GM19328 (cell line): ENCODE results near the gene XCL1.
"Not testable (repeated sequence)": the region's sequence is repeated elsewhere in the genome, so short reads cannot be mapped to it uniquely, and the experiment has no call there.

Source experiments
- ATAC-seq: cut with Tn5 transposase; IDR thresholded peaks from one replicate; pipeline ENCODE4 v1.9.1; 2021; ENCODE audit warnings: mild to moderate bottlenecking, moderate library complexity; ENCODE audit not compliant: unreplicated experiment

The XCL1 gene, protein sequence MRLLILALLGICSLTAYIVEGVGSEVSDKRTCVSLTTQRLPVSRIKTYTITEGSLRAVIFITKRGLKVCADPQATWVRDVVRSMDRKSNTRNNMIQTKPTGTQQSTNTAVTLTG

GRCh38 chr1:168576245-168576688 lies at the start of gene XCL1:
TSS of gene XCL1 (plus strand) at chr1:168576605. CDS start at chr1:168576638, 33 bp downstream.
- ATAC-seq, result not testable (repeated sequence)

DNA sequence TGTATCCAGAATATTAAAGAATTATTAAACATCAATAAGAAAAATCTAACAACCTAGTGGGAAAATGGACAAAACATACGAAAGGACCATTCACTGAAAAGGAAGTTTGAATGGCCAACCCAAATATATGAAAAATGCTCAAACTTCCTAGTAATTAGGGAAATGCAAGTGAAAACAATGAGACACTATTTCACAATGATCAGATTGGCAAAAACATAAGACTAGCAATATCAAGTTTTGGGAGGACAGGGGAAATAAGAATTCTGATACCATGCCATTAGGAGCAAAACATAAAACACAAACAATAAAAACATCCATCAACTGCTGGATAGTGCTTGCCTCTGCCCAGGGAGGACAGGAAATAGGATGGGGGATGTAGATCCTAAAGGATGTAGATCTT lies 46.9 kb upstream of the XCL1 start:
- ATAC-seq, result no peak

DNA sequence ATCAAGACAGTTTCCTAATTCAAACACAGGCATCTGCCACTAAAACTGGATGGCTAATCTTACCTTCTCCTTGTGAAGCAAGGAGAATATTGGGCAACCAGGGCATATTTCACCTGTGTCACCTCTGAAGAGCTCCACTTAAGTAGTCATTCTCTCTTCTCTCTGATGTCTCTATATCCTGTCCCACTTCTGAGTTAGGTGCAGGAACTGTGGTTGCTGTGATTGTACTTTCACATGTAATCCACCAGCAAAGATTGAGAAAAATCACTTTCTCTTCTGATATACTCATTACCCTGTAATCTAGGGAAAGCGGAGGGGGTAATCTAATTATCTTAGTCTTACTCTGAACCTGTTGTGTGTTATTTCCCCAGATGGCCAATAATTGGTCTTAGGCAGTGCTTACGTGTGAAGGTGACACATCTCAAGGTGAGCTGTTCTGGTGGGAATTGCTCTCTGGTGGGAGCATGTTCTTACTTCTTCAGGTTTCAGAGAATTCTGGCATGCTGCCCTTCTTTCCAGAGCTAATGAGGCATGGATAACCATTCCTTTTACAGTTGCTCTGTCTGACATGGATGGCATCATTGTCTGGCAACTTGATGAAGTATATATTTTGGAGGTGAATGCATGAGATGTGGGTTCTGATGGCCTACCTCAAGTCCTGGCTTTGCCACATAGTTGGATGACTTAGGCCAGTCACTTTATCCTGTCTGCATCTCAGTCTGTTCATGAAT lies 44.6 kb upstream of the XCL1 start:
- ATAC-seq, result no peak

DNA sequence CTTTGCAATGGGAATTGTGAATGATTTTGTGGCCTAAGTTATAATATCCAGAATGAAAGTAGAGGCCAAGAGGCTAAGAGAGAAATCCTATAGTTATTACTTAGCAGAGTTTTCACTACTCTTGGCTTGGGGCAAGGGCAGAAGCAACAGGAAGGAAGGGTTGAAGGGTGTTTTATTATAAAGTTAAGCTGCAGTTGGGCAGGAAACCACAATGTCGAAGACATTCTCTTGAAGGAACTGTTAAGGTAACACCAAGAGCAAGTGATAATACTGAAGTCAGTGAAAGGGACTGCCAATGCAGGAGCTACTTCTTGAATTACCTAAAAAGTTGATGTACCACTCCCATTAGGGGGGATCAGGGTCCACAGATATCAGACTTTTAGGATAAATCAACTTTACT lies 40.9 kb upstream of the XCL1 start:
- ATAC-seq, result no peak

- ATAC-seq, result not testable (repeated sequence)
These were observed 35.6 kb upstream of the XCL1 start for GRCh38 chr1:168540798-168541197.

- not testable (repeated sequence) for ATAC-seq
These were observed 33.4 kb upstream of the XCL1 start for GRCh38 chr1:168542978-168543377.

DNA sequence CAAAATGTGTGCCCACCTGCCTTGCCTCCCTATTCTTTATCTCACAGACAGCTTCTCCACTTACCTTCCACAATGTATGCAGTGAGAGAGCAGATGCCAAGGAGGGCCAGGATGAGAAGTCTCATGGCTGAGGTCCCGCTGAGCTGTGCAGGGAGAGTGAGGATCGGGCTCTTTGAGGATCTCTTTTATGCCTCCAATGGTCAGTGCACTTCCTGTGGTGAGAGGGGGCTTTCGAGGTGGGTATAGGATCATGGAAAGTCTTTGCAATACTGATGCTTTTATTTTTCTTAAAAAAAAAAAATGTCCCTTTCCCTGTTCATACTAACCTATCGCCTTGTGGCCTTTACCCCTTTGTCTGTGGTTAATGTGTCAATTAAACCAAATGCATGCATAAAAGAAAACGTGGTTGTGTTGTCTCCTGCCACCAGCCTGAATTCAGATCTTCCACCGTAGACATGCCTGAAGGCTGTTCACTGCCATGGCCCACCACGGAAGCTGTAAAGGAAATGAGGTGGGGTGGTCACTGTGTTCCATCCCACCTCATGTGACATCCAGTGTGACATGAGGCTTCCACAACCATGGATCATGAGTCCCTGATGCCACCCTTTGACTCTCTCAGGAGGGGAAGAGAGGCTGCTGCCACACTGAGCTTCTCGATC lies 32.4 kb upstream of the XCL1 start, which contains the start of gene XCL2:
TSS of gene XCL2 (minus strand) at position 158 of the 659 bp plus-strand sequence. CDS start at position 125, 33 bp downstream.
- not testable (repeated sequence) for ATAC-seq

DNA sequence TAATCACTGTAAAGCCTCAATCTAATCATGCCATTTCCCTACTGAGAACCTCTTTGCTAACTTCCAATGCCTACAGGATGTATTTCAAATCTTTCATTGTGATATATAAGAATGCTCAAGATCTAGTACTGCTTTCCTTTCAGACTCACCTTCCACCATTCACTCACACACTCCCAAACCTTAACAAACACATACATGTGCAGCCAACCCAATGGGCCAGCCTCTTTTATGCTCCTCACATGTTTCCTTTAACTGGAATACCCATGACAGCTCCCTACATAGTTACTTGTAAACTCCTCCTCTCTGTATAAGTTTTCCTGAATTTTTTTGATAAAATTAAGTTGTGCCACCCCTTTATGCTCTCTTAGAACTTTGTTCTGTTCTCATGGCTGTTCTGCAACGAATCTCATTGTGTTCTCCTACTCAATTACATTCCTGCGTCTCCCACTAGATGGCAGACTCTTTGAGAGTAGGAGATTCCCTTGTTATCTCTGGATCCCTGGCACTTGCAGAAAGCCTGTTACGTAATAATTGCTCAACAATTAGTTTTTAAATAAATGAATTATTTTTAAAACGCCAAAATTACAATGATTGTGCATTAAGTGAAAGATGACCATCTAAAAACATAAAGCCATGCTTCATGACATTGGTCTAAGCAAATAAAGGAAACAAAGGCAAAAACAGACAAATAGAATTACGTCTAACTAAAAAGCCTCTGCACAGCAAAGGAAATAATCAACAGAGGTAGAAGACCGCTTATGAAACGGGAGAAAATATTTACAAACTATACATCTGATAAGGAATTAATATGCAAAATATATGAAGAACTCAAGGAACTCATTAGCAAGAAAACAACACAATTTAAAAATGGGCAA lies 30.5 kb upstream of the XCL1 start:
- ATAC-seq, result not testable (repeated sequence)

- not testable (repeated sequence) for ATAC-seq
These were observed 29.9 kb upstream of the XCL1 start for GRCh38 chr1:168546553-168546895.

DNA sequence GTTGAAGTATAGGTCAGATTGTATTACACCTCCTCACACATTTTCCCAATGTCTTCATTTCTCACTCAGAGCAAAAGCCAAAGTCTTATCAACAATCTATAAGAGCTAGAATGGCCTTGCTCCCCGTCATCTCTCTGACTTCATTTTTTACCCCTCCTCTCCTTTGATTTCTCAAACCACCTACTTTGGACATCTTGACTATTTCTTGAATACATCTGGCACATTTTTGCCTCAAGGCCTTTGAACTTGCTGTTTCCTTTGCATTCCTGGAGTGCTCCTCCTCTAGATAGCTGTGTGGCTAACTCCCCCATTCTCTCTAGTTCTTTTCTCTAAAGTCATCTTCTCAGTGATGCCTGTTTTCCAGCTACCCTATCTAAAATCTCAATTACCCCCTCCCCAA lies 25.4 kb upstream of the XCL1 start:
- no peak for ATAC-seq

DNA sequence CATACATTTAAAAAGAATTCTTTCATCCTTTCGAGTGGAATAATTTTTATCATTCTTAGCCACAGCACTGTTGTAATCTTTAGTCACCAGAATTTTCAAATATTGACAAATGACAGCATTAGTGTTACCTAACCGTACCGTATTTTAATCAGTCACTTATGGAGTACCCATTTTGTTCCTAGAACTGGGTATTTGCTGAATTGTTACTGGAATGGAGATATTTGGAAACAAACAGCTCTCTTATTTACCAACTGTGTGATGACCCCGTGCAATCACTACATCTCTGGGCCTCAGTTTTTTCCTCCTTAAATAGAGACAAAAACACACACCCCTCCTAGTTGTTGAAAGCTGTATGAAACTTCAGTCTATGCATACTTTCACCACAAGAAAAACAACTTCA lies 24.7 kb upstream of the XCL1 start:
- no peak for ATAC-seq

GRCh38 chr1:168552961-168553360 lies 23.4 kb upstream of the XCL1 start:
- ATAC-seq, result no peak

GRCh38 chr1:168553680-168554553 lies 22.5 kb upstream of the XCL1 start:
- no peak for ATAC-seq

- ATAC-seq, result no peak
These were observed 21.6 kb upstream of the XCL1 start for GRCh38 chr1:168554603-168555483.

GRCh38 chr1:168555508-168556046 lies 20.8 kb upstream of the XCL1 start:
- ATAC-seq, result no peak

GRCh38 chr1:168556647-168557046 lies 19.8 kb upstream of the XCL1 start:
- ATAC-seq, result no peak

DNA sequence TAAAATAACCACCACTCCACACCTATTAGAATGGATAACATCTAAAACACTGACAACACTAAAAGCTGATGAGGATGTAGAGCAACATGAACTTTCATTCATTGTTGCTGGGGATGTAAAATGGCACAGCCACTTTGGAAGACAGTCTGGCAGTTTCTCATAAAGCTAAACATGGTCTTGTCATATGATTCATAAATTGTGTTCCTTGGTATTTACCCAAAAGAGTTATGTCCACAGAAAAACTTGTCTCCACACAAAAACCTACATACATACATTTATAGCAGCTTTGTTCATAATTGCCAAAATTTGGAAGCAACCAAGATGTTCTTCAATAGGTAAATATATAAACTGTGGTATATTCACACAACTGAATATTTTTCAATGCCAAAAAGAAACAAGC lies 16.0 kb upstream of the XCL1 start:
- no peak for ATAC-seq

- no peak for ATAC-seq
These were observed 14.4 kb upstream of the XCL1 start for GRCh38 chr1:168561989-168562388.

GRCh38 chr1:168565825-168566224 lies 10.6 kb upstream of the XCL1 start:
- no peak for ATAC-seq
